T-helper 2 cell treated with Interferon-gamma antibody and Interleukin-4, amounts not matched to agents 100 ng/mL and 5 ng/mL, for 36 hours (primary cell): Measurements from ENCODE around the gene CHD3. TPM values are rescaled to one million over a fixed set of nuclear protein-coding genes. Genes with fewer than 3 reads are reported as not detected.

Experiments
- intact Hi-C: fragments of 100-400 bp; cut with micrococcal nuclease; formaldehyde crosslinking; loops from one replicate; pipeline ENCODE4 v1.15.1; 2023
- total RNA-seq: library from RNA; stranded (reverse); gene quantifications from 2 replicates; pipeline ENCODE4 v1.2.3, GENCODE V29; 2022

Gene CHD3
- total RNA-seq, result 212 and 213 TPM in 2 replicates

DNA sequence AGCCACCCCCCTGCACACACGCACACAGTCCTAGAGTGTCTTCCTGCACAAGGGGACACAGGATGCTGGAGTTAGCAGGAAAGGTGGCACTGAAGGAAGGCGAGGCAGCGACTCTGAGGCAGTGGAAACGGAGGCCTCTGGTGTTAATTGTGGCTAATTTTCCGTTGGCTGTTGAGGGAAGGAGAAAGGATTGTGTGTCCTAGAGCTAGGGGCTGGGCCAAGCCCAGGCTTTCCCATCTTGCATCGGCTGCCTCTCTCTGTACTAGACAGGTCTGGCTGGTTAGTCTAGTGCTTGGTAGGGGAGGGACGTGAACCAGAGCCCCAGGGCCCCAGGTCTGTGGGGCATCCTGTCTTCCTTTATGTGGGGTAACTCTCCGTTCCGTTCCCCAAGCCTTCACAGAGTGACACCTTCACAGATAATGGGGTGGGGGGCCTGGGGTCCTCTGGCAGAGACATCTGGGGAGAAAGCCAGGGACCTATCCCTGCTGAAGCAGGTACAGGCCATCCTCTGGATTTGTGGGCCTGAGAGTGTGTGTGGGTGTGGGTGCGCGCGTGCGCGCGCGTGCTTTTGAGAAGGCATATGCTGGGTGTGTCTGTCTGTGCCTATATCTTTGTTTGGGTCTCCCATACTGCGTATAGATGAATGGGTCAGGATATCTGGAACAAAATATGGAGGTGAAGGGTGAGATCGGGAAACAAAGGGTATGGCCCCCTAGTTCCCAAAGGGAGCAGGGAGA is at the start of gene CHD3:
CHD3 (plus strand) TSS at position 606 of the 737 bp plus-strand sequence. CDS start 212 bp downstream, outside the sequence.
- intact Hi-C loops, result loop anchor here (10.0 kb wide), 2 partner anchors 236 to 266 kb away; partner anchors contain the start of genes HES7 and PER1

GRCh38 chr17:7839190-7839875 is 49.3 kb upstream of the CHD3 start:
- intact Hi-C loops, result loop anchor here (10.0 kb wide), 2 partner anchors 225 to 285 kb away; partner anchors contain the start of genes FXR2 and HES7

DNA sequence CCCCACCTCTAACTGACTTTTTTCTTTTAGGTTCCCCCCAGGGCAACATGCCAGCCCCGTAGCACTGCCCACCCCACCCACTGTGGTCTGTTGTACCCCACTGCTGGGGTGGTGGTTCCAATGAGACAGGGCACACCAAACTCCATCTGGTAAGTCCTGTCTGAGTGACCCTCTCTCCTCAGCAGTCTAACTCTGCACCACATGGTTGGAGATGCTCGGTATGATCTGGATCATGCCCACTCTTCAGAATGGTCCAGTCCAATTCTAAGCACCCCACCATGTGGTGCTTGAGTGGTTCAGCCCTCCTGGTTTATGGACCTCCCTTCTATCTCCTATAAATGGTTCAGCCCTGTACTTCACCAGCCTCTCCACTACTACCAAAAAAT is 48.7 kb upstream of the CHD3 start:
- intact Hi-C loops, result loop anchor here (5.0 to 10.0 kb wide), 4 partner anchors 225 to 828 kb away; partner anchors contain the start of genes FXR2, HES7, MPDU1 and RNASEK

DNA sequence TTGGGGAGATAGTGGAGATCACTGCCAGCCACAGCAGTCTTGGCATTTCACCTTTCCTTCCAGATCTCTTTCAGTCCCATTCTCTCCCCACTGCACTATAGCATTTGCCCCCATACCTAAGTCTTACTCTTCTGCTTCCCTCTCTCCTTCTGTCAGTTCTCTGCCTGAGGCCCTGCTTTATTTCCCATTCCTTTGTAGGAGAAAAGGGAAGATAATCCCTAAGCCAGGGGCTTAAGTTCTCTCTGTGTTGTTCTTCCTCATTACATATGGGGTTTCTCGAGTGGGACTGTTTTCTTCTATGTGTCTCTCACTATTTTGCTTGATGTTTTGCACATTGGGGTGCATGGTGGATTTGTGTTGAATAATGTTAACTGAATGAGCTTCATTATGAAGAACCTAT is 48.1 kb upstream of the CHD3 start:
- intact Hi-C loops, result loop anchor here (5.0 kb wide), 2 partner anchors 258 to 828 kb away; partner anchors contain the start of genes MPDU1 and RNASEK

- intact Hi-C loops, result loop anchor here (5.0 kb wide), 2 partner anchors 259 to 829 kb away; partner anchors contain the start of genes MPDU1 and RNASEK
Observed at GRCh38 chr17:7840875-7841274, 47.7 kb upstream of the CHD3 start.

DNA sequence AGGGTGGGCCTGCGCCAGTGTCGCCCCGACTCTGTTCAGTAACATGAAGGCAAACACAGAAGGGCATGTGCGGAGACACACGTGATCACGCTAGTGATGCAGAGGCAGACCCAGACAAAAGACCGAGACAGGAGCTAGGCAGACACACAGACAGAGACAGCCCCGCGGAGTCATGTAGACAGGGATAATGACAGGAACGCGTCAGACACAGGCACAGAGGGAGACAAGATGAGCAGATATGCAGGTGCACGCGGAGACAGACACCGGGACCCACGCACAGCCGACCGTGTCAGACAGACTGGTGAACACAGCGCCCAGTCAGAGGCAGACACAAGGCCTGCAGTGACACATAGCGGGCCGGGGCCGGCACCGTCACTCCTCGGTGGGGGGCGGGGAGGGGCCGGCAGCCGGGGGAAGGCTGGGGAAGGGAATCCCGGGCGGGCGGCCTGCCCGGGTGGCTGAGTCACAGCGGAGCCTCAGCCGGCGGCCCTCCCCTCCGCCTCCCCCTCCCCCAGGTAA is 47.1 kb upstream of the CHD3 start:
- intact Hi-C loops, result loop anchor here (5.0 kb wide), 2 partner anchors 259 to 829 kb away; partner anchors contain the start of genes MPDU1 and RNASEK

DNA sequence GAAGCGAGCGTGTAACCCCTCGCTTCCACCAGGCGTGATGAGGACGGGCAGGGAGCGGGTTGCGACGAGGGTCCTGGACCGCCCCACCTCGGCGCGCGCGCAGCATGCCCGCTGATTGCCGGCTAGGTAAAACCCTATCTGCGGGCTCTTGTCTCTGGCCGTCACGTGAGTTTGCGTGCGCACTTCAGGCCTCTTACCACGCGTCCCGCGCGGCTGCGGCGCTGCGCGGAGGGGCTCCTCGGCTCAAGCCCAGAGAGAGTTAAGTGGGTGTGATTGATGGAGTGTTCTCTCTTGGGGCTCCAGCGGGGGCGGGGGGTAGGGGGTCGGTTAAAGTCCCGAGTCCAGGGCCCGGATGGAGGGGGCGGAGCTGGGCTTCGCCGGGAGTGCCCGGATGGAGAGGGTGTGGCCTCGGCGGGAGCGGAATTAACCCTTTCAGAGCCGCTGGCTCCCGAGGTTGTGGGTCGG is 46.6 kb upstream of the CHD3 start:
- intact Hi-C loops, result loop anchor here (1.0 to 5.0 kb wide), 5 partner anchors 9 to 830 kb away; partner anchors contain the start of genes MPDU1, RNASEK and TP53

DNA sequence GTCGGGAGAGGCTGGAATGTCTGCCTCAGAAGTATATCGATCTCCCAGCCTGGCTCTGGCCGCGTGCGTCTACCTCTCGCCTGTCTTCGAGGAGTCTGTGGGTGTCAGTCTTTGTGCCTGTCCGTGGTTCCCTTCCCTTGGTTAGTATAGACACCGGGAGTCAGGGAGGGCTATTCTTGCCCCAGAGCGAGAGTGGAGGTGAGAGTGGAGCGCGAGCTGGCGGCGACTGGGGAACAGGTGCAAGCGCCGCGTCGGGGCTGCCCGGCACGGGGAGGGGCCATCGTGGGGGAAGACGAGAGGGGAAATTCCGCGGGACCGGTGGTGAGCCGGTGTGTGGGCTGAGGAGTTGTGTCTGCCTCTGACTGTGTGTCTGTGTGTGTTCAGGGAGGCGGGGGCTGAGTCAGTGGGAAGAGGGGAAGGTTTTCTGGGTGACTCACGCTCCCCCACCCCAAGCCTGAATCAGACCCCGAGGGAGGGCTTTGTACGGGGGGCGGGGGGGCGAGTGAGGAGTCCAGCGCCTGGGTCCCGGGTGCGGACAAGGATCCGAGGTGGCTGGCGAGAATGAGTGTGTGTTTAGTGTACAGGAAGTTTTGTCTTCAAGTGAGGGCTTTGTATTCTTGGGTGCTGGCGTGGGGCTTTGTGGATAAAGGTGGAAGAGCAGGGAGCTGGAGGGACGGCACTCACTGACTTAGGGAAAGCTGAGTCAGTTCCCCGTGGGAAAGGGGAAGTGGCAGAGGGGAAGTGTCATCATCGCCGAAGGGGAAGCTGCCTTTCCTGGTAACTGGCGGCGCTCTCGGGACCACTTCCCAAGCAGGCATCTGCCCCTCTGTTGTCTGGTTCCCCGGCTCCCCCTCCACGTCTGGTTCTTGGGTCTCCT is 46.0 kb upstream of the CHD3 start:
- intact Hi-C loops, result loop anchor here (1.0 to 5.0 kb wide), 6 partner anchors 9 to 830 kb away; partner anchors contain the start of genes MPDU1, RNASEK and TP53

DNA sequence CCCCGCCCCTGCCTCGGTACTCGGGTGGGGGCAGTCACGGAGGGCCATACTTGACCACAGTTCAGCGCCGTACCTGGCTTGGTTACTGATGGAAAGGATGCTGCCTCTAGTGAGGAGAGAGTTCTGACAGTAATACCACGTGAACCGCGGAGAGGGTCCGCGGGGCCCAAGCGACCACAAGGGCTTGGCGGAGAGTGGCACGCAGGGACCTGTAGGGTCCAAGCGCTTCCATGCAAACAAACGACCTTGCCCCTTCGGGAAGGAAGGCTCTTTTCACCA is 45.4 kb upstream of the CHD3 start:
- intact Hi-C loops, result loop anchor here (1.0 to 5.0 kb wide), 5 partner anchors 156 to 831 kb away; partner anchors contain the start of genes MPDU1, RNASEK and TP53

DNA sequence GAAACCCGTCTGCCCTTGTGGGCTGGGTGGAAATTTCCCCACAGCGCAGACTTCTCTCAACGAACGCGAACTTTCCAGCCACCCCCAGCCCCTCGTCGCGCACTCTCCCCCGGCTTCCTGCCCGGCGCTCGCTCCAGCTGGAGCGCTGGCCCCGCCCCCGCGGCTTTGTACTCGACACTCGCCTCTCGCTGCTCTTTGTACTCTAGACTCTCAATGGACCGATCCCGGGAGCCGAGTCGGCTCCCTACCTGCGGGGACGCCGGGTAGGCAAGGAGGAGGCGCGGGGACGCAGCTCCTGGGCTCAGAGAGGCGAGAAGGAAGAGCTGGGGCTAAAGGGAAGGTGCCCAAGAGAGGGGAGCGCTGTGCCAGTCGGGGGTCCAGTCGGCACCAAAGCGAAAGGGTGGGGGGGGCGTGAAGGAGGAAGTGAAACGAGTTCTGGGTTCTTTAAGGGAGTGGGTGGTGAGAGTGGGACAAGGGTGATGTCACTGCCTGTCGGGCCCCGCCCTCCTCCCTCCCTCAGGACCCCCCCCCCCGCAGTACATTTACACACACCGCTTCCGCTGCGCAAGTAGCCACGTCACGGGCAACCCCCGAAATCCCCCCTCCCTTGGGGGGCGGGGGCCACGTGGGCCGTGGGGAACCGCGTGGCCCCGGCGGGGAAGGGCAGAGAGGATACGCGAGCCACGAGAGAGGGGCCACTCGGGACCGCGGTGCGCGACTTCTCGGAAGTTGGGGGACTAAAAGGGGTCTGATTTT is 44.9 kb upstream of the CHD3 start:
- intact Hi-C loops, result loop anchor here (1.0 to 5.0 kb wide), 9 partner anchors 8 to 831 kb away; partner anchors contain the start of genes CNTROB, MPDU1, NAA38 and RNASEK

DNA sequence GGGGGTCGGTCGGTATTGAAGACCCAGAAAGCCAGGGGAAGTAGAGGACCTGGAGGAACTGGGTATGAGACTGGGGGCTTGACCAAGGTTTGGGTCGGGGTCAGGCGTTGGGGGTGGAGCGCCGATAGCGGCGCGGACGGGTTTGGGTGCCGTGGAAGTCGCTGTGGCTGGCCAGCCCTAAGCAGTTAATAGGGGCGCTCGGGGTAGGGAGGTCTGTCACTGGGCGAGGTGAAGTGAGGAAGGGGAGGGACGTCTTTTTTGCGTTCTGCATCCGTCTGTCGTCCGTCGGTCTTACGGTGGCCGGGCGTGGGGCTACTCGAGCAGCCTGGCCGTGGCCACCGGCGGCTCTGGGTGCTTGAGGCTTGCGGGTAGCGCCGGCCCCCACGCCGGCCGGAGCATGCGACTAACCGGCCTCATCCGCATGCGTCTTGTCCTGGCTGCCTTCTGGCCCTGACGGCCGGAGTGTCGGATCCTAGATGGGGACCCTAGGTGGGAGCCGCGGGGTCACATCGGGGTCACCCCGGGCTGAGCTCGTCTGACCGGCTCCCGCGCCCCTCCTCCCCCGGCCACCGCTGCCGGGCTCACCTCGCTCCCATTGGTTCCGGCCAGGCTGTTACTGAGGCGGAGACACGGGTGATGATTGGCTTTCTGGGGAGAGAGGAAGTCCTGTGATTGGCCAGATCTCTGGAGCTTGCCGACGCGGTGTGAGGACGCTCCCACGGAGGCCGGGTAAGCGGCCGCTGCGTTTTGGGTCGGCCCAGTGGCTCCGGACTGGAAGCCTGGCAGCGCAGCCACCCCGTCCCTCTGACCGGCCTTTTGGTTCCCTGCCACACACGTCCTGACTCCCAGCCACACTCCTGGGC is 44.1 kb upstream of the CHD3 start:
- intact Hi-C loops, result loop anchor here (1.0 to 5.0 kb wide), 6 partner anchors 9 to 832 kb away; partner anchors contain the start of genes CNTROB, MPDU1, NAA38 and RNASEK

DNA sequence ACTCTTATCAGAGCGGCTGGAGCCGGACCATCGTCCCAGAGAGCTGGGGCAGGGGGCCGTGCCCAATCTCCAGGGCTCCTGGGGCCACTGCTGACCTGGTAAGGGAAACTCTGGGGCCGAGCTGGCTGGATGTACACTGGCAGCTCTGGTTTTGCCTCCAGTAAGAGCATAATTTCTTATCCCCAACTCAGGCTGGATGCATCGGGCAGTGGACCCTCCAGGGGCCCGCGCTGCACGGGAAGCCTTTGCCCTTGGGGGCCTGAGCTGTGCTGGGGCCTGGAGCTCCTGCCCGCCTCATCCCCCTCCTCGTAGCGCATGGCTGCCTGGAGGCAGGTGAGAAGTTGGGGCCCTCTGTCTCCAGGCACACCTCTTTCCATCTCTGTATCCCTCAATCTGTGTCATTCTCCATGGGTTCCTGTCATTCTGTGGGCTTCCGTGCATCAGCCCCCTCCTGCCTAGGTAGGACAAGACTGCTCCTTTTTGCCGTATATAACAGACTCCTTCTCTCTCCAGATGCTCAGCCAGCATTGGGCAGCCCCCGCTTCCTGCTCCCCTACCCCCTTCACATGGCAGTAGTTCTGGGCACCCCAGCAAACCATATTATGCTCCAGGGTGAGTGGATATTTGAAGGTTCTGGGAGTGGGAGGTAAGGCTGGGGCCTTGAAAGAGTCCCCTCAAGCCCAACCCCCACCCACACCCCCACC is 43.1 kb upstream of the CHD3 start:
- intact Hi-C loops, result loop anchor here (2.0 kb wide), 2 partner anchors 41 to 87 kb away; partner anchors contain the start of gene CNTROB

GRCh38 chr17:7846063-7846735 is 42.4 kb upstream of the CHD3 start:
- intact Hi-C loops, result no loop called here

- intact Hi-C loops, result no loop called here
Observed at GRCh38 chr17:7846765-7847661, 41.6 kb upstream of the CHD3 start.

GRCh38 chr17:7848131-7848579 is 40.4 kb upstream of the CHD3 start:
- intact Hi-C loops, result no loop called here

GRCh38 chr17:7848739-7849129 is 39.9 kb upstream of the CHD3 start:
- intact Hi-C loops, result no loop called here
